HTERT RPE-1 (cell line): ENCODE data around the gene PARD3.
"Not testable (repeated sequence)": the region's sequence is repeated elsewhere in the genome, so short reads cannot be mapped to it uniquely, and the experiment has no call there.

Experiments
- in situ Hi-C: fragments of 300-500 bp; cut with MboI; formaldehyde crosslinking; loops from 4 replicates; pipeline ENCODE4 v1.14.3; 2020; ENCODE audit warnings: low sequenced_read_pairs

The PARD3 gene

DNA sequence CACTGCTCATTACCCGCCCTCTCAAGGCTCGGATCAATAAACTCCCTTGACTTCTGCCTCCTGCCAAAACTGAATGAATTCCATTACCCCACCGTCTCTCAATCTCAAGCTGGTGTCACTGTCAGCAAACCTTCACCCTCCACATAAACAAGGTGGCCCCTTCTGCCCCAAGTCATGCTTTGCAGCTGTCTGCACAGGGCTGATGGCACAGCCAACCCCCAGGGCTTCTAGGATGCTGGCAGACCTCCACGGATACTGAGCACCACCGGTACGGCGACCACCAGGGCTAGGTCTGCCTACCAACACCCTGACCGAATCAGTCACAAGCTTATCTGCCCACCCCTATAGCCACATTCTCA is 46.1 kb downstream of the PARD3 start:
- in situ Hi-C loops: no loop called here

DNA sequence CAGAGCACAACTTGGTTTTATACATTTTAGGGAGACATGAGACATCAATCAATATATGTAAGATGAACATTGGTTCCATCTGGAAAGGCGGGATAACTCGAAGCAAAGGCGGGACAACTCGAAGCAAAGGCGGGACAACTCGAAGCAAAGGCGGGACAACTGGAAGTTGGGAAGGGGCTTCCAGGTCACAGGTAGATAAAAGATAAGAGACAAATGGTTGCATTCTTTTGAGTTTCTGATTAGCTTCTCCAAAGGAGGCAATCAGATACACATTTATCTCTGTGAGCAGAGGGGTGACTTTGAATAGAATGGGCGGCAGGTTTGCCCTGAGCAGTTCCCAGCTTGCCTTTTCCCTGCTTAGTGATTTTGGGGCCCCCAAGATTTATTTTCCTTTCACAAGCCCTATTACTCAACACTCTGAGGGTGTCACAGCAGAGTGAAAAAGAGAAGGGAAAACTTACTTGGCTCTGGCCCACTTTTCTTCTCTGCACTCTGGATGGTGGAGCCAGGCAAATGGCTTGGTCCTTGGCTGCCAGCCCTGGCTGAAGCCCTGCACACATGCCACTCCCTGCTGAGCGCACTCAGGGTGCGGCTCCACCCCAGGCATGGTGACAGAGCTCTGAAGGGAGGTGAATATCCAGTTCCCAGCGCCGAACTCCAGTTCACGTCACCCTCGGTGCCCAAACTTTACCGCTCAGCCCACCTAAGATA is 46.7 kb downstream of the PARD3 start:
- in situ Hi-C loops: no loop called here

DNA sequence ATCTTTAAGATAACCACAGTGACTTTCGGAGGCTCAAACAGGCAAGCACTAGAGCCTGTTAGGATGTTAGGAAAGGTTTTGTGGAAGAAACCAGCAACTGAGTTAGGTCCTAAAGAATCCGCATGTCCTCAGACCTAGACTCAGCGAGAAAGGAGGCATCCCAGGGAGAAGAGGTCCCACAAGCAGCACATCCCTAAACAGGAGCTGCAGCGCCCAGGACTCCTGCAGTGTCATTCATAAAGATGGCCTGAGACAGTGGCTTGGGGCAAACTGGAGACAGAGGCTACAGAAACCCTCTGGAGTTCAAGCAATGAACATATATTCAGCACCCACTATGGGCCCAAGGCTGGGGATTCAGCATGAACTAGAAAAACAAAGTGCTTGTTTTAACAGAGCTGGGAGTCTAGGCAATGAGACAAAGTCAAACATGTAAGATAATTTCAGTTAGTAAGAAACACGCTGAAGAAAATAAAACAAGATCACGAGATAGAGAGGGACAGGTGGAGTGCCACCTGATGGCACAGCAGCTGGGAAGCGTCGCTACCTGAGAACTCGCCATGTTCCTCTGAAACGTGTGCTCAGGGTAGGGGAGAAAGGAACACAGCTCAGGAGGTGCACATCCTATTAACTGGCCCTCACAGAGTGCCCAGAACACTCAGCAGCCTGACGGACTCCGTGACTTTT is 48.1 kb downstream of the PARD3 start:
- in situ Hi-C loops: no loop called here

DNA sequence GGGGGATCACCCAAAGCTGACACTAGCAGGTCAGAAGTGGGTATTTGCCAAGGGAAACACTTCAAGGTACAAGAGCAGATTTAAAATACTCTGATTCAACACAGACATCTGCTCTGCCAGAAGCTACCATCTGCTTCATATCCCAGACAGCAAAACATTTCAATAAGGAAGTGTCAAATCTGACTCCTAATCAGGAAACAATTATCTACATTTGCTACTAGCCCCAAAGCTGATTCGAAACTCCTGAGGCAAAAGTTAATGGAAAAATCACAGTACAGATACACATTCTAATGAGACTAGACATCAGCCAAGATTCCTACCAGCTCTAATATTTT is 48.9 kb downstream of the PARD3 start:
- in situ Hi-C loops: no loop called here

DNA sequence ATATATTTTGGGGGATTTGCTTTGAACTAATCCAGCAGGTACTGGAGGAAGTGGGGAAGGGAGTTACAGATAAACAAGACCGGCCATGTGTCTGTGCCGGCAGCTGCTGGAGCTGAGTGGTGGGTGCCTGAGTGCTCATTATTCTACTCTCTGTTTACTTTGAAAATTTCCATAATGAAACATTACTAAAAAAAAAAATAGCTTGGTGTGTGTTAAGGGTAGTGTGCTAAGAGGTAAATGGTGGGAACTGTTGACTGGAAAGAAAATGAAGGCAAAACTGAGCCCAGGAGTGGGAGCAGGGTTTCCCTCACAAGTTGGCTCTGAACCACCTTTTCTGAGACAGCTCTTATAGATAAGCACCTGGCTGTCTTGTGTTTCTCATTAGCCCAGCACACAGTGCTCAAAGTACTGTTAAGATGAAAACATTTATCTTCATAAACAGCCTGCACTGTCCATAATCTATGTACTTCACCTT is 50.6 kb downstream of the PARD3 start:
- in situ Hi-C loops: no loop called here

DNA sequence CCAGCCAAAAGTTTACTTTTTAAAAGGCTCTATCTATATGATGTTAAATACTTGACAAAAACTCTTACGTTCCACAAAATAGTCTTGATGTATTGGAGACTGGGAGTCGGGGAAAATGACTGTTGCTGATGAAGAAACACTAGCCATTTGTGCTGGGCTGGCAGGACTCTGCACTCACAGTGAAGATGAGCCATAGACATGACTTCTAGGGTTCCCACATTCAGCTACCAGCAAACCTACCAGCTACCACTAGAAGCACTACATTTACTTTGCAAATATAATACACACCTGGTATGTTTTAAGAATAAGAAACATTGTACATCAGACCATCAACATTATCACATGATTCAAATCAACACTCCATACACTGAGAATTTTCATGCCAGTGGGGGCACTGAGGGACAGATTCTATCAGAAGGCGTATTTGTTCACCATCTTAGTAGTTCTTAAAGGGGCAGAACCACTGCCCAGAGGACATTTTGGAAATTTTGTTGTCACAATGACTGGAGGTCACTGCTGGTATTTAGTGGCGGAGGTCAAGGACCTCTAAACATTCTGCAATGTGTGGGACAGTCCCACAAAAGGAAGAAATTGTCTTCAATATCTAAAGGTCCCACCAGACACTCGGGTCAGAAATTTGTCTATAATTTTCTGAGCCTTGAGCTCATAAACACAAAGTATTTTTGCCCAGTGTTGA is 52.3 kb downstream of the PARD3 start:
- in situ Hi-C loops: no loop called here

DNA sequence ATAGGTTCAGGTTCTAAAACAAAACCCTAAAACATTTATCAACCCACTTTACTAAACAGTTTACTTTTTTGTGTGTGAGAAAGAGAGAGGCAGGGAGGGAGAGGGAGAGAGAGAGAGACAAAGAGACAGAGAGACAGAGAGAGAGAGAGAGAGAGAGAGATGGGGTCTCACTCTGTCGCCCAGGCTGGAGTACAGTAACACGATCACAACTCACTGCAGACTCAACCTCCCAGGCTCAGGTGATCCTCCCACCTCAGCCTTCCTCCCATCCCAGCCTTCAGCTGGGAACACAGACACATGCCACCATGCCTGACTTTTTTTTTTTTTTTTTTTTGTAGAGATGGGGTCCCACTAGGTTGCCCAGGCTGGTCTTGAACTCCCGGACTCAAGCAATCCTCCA is 52.9 kb downstream of the PARD3 start:
- in situ Hi-C loops: no loop called here

DNA sequence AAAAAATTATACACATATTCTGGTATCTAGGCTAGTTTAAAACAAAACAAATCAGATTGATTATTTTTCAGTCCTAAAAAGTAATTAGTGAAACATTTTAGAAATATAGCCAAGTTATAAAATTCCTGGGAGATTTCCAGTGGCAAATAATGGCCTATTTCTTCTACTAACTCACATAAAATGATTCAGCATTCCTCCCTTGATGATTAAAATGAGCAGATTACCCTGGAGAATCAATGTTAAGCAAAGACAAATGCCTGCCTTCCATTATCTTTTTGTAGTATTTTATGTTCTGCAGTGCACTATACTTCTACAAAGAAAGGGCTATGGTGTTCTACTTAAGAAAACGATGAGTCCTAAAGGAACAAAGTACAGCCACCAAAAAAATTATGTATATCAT is 53.6 kb downstream of the PARD3 start:
- in situ Hi-C loops: no loop called here

DNA sequence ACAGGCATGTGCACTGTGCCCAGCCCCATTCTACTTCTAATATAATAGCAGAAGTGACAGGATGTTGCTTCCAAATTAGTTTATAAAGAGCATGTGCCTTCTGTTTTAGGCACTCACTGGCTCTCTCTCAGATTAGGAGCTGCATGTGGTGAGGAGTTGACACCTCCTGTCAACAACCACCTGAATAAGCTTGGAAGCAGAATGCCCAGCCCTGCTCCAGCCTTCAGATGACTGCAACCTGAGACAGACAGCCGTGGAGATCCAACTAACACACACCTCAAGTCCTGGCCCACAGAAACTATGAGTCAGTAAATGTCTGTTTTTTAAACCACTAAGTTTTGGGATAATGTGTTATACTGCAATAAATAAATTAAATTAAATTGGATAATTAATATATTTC is 54.5 kb downstream of the PARD3 start:
- in situ Hi-C loops: no loop called here

DNA sequence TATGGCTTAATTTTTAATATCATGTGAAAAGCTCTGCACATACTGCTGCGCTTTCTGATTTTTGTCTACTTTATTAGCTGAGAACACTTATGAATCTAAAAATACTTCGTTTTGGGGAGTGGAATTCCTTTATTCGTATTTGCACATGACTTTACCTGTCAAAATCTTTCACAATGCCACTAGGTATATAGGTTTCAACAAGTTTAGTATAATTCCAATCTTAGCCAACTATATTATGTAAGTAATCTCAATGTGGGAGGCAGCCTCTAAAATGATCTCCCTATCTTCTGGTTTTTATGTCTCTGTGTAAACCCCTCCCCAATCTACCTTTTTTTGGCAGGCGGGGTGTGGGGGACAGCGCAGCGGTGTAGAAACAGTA is 55.3 kb downstream of the PARD3 start:
- in situ Hi-C loops: no loop called here

DNA sequence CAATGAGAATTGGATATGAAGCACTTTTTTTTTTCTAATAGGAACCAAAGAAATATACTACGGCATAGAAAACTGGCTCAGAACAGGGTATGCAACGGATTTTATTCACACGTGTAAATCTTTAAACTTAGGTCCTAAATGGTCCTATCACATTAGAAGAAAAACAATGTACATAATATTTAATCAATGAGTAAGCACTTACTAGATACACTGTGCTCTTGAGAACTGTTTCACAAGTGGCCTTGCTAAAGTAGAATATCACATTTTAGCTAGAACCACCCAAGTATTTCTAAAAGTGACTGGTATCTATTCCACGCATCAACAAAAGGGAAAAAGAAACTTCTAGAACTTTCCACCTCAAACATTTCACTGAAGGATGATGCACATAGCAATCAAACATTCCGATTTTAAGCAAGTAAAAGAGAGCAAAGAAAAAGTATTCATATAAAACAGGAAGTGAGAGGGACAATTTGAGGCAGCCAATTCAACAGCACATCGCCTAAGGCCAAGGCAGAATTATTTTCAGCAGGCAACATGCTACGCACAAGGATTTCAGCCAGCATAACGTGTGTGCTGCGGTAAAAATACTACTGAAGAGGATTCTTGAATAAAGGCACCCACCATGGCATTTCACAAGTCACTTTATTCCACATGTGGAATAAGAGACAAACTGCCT is 55.8 kb downstream of the PARD3 start:
- in situ Hi-C loops: no loop called here

DNA sequence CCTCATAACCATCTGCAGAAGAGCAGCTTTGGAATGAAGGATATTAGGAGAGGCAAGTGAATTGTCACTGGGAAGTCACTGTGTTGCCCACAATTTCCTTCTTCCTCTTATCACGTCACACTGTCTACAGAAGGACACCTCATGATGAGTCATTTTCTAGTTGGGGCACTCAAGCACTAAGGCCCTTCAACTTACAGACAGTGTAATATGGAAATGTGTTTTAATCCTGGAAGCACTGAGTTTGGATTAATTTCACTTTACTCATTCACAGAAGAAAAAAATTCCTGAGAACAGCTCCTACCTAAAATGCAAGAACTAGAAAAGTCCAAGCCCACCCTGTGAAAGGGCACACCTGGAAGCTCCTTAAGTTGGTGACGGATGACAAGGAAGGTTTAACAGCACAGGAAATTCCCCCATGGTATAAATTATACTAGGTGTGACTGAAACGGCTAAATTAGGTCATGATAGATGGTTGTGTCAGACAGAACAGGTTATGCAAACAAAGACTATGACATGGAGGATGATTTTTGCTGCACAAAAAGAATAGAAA is 56.6 kb downstream of the PARD3 start:
- in situ Hi-C loops: no loop called here

DNA sequence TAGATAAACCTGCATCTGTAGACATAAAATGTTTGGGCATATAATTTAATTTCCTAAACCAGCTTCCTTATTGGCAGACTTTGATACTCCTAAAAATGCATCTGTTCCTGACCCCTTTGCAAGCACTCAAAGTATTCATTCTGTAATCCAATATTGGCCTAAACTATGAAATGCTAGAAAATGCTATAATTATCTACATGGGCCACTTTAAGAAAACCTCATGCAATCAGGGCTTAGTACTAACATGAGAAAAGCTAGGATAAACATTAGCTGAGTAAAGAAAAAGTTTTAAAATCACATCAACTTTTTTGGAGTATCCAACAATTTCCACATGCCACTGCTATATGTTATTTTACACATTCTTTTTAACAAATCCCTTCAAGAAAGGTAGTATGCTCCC is 57.2 kb downstream of the PARD3 start:
- in situ Hi-C loops: no loop called here

DNA sequence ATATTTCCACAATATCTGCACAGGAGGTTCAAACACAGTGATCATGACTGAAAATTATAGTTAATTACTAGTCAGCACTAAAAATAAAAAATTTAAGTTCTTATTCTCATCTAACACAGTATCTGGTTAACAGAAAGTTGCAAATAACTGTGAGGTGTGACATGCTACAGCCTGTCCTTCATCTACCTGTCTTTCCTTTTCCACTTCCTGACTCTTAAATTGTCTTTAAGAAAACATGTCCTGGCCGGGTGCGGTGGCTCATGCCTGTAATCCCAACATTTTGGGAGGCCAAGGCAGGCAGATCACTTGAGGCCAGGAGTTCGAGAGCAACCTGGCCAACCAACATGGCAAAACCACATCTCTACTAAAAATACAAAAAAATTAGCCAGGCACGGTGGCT is 57.9 kb downstream of the PARD3 start:
- in situ Hi-C loops: not testable (repeated sequence)

DNA sequence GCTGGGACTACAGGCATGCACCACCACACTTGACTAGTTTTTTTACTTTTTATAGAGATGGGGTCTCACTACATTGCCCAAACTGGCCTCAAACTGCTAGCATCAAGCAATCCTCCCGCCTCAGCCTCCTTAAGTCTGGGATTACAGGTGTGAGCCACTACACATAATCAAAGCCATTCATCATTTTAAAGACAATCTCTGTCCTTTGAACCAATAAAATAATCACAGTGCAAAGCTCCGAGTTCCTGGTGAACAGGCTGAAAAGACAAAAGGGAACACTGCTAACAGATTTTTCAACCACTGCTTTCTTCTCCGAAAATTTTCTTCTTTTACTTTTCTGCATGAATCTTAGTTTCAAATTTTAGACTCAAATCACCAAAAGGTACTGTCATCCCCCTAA is 58.5 kb downstream of the PARD3 start:
- in situ Hi-C loops: no loop called here

DNA sequence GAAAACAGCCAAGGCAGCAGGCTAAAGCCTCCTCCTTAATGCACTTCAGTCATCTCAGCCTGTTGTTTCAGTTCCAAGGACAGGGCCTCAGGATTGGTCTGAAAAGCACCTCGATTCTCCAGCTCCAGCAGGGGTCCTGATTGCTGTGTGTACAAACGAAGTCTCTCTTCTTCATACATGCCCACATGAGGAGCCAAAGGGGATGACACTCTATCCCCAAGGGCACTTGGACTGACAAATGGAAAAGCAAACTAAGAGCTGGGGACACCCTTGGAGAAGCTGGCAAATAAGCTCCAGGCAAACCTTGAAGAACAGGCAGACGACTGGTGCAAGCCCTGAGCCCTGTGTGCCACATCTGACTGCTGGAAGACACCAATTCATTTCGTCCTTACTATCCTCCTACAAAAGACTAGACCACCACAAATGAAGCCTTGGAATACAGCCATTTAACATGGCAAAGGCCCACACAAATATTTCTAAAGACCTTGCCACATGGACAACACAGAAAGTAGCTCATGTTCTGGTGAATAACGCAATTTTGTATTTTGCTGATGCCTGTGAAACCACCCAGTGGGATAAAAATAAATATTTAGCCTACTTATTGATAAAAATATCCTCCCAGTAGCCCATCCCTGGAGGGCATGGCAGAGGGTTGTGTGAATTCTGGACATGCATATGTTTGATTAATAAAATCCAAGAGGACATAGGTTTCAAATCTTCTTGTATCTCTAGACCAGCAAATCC is 61.9 kb downstream of the PARD3 start:
- in situ Hi-C loops: no loop called here

DNA sequence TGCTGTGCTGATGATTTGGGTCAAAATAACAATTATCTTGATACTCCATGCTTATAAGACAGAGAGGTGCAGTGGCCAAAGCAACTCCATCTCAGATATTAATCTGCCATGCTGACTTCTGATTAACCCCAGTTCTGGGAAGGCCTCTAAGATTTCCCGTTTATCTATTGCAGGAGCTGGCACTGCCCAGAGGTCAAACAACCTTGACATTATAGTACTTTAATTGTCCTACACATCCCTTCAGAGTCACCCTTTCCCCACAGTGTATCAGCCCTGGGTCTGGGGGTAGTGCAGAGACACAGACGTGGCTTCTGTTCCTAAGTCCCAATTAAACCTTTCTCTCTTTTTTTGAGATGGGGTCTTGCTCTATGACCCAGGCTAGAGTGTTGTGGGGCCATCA is 63.8 kb downstream of the PARD3 start:
- in situ Hi-C loops: no loop called here

DNA sequence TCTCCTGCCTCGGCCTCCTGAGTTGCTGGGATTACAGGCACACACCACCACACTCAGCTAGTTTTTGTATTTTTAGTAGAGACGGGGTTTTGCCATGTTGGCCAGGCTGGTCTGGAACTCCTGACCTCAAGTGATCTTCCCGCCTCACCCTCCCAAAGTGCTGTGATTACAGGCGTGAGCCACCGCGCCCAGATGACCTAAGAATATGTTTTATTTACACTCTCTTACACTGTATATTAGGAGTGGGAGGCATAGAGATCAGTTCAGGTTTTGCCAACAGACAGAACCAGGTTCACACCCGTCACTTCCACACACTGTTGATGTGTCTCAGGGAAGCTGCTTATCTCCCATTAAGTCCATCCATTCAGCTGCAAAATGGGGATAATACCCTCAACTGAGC is 64.3 kb downstream of the PARD3 start:
- in situ Hi-C loops: not testable (repeated sequence)

DNA sequence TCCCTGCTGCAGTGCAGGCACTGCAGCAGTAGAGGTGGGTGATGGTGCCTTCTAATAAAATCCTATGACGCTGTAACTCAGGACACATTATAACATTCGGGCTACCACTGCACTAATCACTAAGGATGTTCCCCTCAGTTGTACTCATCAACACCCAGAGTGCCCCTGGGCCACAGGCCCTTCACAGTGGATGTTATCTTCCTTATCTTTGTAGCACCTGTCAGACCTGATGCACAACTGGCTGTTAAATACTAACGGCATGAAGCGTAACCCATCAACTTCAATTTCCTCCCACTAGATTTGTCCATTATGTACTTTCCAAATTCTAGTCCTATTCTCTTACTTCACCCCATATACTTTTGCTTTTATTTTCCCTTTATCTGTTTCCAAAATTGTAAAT is 66.3 kb downstream of the PARD3 start:
- in situ Hi-C loops: no loop called here

DNA sequence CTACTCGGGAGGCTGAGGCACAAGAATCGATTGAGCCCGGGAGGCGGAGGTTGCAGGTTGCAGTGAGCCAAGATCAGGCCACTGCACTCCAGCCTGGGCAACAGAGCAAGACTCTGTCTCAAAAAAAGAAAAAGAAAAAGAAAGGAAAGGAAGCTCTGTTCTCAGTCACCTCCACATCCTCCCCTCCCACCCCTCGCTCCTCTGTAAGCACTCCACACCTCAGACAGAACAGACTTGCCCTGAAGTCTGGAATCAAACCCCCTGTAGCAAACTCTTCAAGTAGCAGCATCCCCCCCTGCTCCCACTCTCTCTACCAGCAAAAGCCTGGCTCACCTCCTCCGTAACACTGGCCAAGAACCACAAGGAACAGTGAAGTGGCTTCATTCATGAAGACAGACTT is 66.7 kb downstream of the PARD3 start:
- in situ Hi-C loops: no loop called here

DNA sequence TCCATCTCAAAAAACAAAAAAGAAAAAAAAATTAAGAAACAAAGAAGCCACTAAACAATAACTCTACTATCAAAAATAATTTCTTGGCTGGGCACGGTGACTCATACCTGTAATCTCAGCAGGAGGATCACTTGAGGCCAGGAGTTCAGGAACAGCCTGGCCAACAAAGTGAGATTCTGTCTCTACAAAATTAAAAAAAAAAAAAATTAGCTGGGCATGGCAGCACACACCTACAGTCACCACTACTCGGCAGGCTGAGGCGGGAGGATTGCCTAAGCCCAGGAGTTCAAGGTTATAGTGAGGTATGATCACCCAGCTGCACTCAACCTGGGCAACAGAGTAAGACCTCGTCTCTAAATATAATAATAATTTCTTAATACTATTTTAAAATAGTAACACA is 69.0 kb downstream of the PARD3 start:
- in situ Hi-C loops: no loop called here
